ENCODE data around the gene PDZD2.

- TF ChIP-seq EP300 (conservative IDR thresholded peaks at IDR 0.05; ENCODE audit: poor library complexity, severe bottlenecking) (no peak), CTCF (IDR thresholded peaks at IDR 0.05; ENCODE audit: poor library complexity, severe bottlenecking) (no peak), RAD21 (conservative IDR thresholded peaks at IDR 0.05) (no peak), TAF1 (IDR thresholded peaks at IDR 0.05; ENCODE audit: low read depth) (no peak), EZH2 (IDR thresholded peaks at IDR 0.05; ENCODE audit: borderline replicate concordance, insufficient read depth, low read length, poor library complexity, severe bottlenecking) (no peak), REST (IDR thresholded peaks at IDR 0.05; ENCODE audit: borderline replicate concordance) (no peak), SMC3 (conservative IDR thresholded peaks at IDR 0.05; ENCODE audit: poor library complexity) (no peak), POLR2AphosphoS5 (IDR thresholded peaks at IDR 0.05) (no peak)
Observed at GRCh38 chr5:31678180-31678579, 39.2 kb downstream of the PDZD2 start.
